ENCODE data around the gene NXNL1.

Gene NXNL1

DNA sequence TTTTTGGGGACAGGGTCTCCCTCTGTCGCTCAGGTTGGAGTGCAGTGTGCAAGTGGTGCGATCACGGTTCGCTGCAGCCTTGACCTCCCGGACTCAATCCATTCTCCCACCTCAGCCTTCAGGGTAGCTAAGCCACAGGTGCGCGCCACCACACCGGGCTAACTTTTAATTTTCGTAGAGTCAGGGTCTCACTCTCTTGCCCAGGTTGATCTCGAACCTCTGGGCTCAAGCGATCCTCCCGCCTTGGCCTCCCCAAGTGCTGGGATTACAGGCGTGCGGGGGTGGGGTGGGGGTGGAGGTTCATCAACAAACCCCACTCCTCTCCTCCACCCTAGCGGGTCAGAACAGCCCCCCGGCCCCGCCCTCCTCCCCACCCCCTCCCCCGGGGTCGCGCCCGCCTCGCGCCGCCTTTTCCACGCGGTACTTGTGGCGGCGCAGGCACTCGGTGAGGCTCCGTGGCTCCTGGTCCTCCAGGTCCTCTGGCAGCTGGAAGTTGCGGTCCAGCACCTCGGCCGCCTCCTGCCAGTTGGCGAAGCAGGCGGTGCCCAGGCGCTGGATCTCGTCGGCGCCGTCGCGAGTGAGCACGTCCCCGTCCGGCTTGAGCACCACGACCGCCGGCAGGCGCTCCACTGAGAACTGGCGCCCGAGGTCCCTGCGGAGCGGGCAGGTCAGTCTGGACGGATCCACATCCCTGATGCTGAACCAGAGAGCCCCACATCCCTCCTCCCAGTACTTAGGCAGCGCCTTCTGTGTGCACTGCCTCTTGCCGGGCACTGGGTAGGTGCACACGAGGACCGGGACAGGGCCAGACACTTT is 5.2 kb downstream of the NXNL1 start:
- peaks cover 25 to 34% of the 10 kb centered on the region in 2 donors for H3K27me3 ChIP-seq (ENCODE audit: control insufficient read depth in 1 of 2, insufficient read depth in 2 of 2, low read length in 2 of 2)

DNA sequence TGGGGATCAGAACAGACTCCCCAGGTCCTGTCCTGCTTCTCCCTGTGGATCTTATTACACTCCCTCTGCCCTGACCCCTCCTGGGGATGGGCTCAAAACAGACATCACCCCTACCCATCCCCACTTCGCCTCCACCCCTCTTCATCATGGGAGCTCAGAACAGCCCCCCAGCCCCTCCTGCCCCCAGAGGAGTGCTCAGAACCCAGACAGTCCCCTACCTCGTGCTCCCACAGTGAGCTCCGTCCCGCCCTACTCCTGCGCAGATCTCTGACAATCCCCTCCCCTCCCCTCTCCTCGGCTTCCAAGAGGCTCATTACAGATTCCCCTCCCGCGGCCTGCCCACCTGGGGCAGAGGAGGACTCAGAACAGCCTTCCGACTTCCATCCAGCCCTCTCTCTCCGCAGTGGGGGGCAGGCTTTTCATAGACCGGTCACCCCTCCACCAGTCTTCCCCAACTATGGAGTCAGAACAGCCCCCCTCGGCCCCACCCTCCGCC is 6.1 kb downstream of the NXNL1 start:
- no peak overlapping the region for H3K27ac ChIP-seq (ENCODE audit: low read length)
- peaks cover 2% of the 10 kb centered on the region for H3K4me1 ChIP-seq (ENCODE audit: control insufficient read depth, insufficient read depth, low read length)
- H3K4me3 ChIP-seq (ENCODE audit: low read length in 2 of 2) = no peak overlapping the region
- H3K36me3 ChIP-seq (ENCODE audit: control insufficient read depth in 2 of 2, insufficient read depth in 2 of 2, low read length in 2 of 2) = no peaks in the 10 kb centered on the region
- peaks cover 18 to 28% of the 10 kb centered on the region in 2 donors for H3K27me3 ChIP-seq (ENCODE audit: control insufficient read depth in 1 of 2, insufficient read depth in 2 of 2, low read length in 2 of 2)
- peaks cover 0 to 3% of the 10 kb centered on the region in 2 donors for H3K9me3 ChIP-seq (ENCODE audit: control insufficient read depth in 2 of 2, low read length in 2 of 2)
- H3K9ac ChIP-seq (ENCODE audit: low read length in 2 of 2) = no peak overlapping the region

More for the DNA sequence above, 5.2 kb downstream of the NXNL1 start:
- Histone ChIP-seq H3K9ac (ENCODE audit: low read length in 2 of 2) (no peak overlapping the region), H3K27ac (ENCODE audit: low read length) (no peak overlapping the region), H3K36me3 (ENCODE audit: control insufficient read depth in 2 of 2, insufficient read depth in 2 of 2, low read length in 2 of 2) (no peaks in the 10 kb centered on the region), H3K9me3 (ENCODE audit: control insufficient read depth in 2 of 2, low read length in 2 of 2) (peaks cover 0 to 3% of the 10 kb centered on the region in 2 donors), H3K4me1 (ENCODE audit: control insufficient read depth, insufficient read depth, low read length) (peaks cover 2% of the 10 kb centered on the region), H3K4me3 (ENCODE audit: low read length in 2 of 2) (no peak overlapping the region)

- Histone ChIP-seq H3K36me3 (ENCODE audit: control insufficient read depth in 2 of 2, insufficient read depth in 2 of 2, low read length in 2 of 2) (no peaks in the 10 kb centered on the region), H3K27me3 (ENCODE audit: control insufficient read depth in 1 of 2, insufficient read depth in 2 of 2, low read length in 2 of 2) (peaks cover 12 to 22% of the 10 kb centered on the region in 2 donors), H3K9ac (ENCODE audit: low read length in 2 of 2) (no peak overlapping the region), H3K27ac (ENCODE audit: low read length) (no peak overlapping the region), H3K4me1 (ENCODE audit: control insufficient read depth, insufficient read depth, low read length) (peaks cover 9% of the 10 kb centered on the region), H3K4me3 (ENCODE audit: low read length in 2 of 2) (no peak overlapping the region), H3K9me3 (ENCODE audit: control insufficient read depth in 2 of 2, low read length in 2 of 2) (peaks cover 0 to 3% of the 10 kb centered on the region in 2 donors)
Observed at GRCh38 chr19:17451820-17452219, 8.9 kb downstream of the NXNL1 start.

DNA sequence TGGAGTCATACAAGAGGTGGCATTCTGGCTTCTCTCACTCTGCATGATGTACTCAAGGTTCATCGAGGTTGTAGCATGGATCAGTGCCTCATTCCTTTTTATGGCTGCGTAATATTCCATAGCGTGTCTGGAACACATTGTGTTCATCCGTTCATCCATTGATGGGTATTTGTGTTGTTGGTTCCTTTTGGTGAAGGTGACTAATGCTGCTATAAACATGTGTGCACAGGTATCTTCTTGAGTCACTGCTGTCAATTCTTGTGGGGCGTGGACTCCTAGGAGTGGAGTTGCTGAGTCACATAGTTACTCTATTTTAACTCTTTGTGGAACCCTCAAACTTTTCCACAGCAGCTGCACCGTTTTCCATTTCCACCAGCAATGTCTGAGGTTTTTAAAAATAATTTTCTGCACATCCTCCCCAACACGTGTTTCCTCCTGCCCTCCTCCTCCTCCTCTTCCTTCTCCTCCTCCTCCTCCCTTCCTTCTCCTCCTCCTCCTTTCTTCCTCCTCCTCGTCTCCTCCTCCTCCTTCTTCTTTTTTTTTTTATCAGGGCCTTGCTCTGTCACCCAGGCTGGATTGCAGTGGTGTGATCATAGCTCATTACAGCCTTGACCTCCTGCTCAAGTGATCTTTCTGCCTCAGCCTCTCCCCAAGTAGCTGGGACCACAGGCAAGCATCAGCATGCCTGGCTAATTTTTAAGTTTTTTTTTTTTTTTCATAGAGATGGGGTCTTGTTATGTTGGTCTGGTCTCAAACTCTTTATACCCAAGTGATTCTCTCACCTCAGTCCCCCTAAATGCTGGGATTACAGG is 10.3 kb downstream of the NXNL1 start:
- Histone ChIP-seq H3K27ac (ENCODE audit: low read length) (no peak overlapping the region), H3K4me1 (ENCODE audit: control insufficient read depth, insufficient read depth, low read length) (peaks cover 9% of the 10 kb centered on the region), H3K36me3 (ENCODE audit: control insufficient read depth in 2 of 2, insufficient read depth in 2 of 2, low read length in 2 of 2) (no peaks in the 10 kb centered on the region), H3K27me3 (ENCODE audit: control insufficient read depth in 1 of 2, insufficient read depth in 2 of 2, low read length in 2 of 2) (peaks cover 8 to 11% of the 10 kb centered on the region in 2 donors), H3K9ac (ENCODE audit: low read length in 2 of 2) (no peak overlapping the region), H3K4me3 (ENCODE audit: low read length in 2 of 2) (no peak overlapping the region), H3K9me3 (ENCODE audit: control insufficient read depth in 2 of 2, low read length in 2 of 2) (peaks cover 0 to 3% of the 10 kb centered on the region in 2 donors)

- H3K4me1 ChIP-seq (ENCODE audit: control insufficient read depth, insufficient read depth, low read length) = peaks cover 7% of the 10 kb centered on the region
- H3K4me3 ChIP-seq (ENCODE audit: low read length in 2 of 2) = peak within 1 kb of the TSS; percentile 49 to 65
- no peak within 1 kb of the TSS for H3K9ac ChIP-seq (ENCODE audit: low read length in 2 of 2)
Observed at GRCh38 chr19:17448131-17448967, 12.4 kb downstream of the NXNL1 start, which contains the start of gene TMEM221. Gene TMEM221 (minus strand): TSS chr19:17448668. CDS start chr19:17448462, 206 bp downstream.

DNA sequence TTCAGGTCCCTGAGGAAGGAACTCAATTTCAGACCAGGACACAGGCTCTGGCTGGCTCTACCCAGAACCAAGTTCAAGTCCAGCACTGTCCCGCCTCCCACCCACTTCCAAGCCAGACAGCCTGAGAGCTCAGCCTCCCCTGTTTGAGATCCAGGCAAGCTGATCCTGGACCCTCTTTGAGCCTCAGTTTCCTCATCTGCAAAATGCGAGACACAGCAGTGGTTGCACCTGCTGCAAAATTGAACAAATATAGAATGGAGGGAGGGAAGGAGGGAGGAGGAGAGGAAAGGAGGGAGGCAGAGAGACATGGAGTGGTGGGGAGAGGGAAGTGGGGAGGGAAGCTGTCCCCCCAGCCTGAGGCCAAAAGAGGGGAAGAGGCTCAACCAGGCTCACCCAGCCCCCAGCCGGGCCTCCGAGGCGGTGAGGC is 13.0 kb downstream of the NXNL1 start:
- H3K36me3 ChIP-seq (ENCODE audit: control insufficient read depth in 2 of 2, insufficient read depth in 2 of 2, low read length in 2 of 2) = no peaks in the 10 kb centered on the region
- peaks cover 7% of the 10 kb centered on the region for H3K4me1 ChIP-seq (ENCODE audit: control insufficient read depth, insufficient read depth, low read length)
- no peak overlapping the region for H3K27ac ChIP-seq (ENCODE audit: low read length)
- no peaks in the 10 kb centered on the region for H3K9me3 ChIP-seq (ENCODE audit: control insufficient read depth in 2 of 2, low read length in 2 of 2)
- H3K4me3 ChIP-seq (ENCODE audit: low read length in 2 of 2) = peak overlapping the region in 1 of 2 donors; percentile 65
- H3K27me3 ChIP-seq (ENCODE audit: control insufficient read depth in 1 of 2, insufficient read depth in 2 of 2, low read length in 2 of 2) = no peaks in the 10 kb centered on the region
- no peak overlapping the region for H3K9ac ChIP-seq (ENCODE audit: low read length in 2 of 2)

More at GRCh38 chr19:17448131-17448967, 12.4 kb downstream of the NXNL1 start, which contains the start of gene TMEM221:
- no peak within 1 kb of the TSS for H3K27ac ChIP-seq (ENCODE audit: low read length)
- H3K9me3 ChIP-seq (ENCODE audit: control insufficient read depth in 2 of 2, low read length in 2 of 2) = peaks cover 0 to 2% of the 10 kb centered on the region in 2 donors
- peaks cover 0 to 2% of the 10 kb centered on the region in 2 donors for H3K27me3 ChIP-seq (ENCODE audit: control insufficient read depth in 1 of 2, insufficient read depth in 2 of 2, low read length in 2 of 2)
- H3K36me3 ChIP-seq (ENCODE audit: control insufficient read depth in 2 of 2, insufficient read depth in 2 of 2, low read length in 2 of 2) = no peaks in the 10 kb centered on the region

DNA sequence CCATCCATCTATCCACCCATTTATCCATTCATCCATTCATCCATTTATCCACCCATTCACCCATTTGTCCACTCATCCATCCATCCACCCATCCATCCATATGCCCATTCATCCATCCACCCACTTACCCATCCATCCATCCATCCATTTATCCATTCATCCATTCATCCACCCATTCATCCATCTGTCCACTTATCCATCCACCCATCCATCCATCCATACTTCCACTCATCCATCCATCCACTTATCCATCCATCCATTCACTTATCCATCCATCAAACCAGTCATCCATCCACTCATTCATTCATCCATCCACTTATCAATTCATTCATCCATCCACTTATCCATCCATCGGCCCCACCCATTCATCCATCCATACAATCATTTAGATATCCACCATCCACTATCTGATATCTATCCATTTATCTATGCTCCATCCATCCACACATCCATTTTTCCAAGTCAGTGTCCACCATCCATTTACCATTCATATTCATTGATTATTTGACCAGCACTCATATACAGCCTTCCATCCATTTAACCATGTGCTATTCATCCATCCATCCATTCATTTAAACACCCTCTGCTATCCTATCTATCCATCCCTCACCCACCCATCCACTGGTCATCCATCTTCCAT is 15.1 kb downstream of the NXNL1 start:
- H3K4me1 ChIP-seq (ENCODE audit: control insufficient read depth, insufficient read depth, low read length) = peaks cover 7% of the 10 kb centered on the region
- H3K27me3 ChIP-seq (ENCODE audit: control insufficient read depth in 1 of 2, insufficient read depth in 2 of 2, low read length in 2 of 2) = no peaks in the 10 kb centered on the region
- no peak overlapping the region for H3K9ac ChIP-seq (ENCODE audit: low read length in 2 of 2)
- peaks cover 0 to 4% of the 10 kb centered on the region in 2 donors for H3K9me3 ChIP-seq (ENCODE audit: control insufficient read depth in 2 of 2, low read length in 2 of 2)
- no peaks in the 10 kb centered on the region for H3K36me3 ChIP-seq (ENCODE audit: control insufficient read depth in 2 of 2, insufficient read depth in 2 of 2, low read length in 2 of 2)
- no peak overlapping the region for H3K27ac ChIP-seq (ENCODE audit: low read length)
- H3K4me3 ChIP-seq (ENCODE audit: low read length in 2 of 2) = no peak overlapping the region

DNA sequence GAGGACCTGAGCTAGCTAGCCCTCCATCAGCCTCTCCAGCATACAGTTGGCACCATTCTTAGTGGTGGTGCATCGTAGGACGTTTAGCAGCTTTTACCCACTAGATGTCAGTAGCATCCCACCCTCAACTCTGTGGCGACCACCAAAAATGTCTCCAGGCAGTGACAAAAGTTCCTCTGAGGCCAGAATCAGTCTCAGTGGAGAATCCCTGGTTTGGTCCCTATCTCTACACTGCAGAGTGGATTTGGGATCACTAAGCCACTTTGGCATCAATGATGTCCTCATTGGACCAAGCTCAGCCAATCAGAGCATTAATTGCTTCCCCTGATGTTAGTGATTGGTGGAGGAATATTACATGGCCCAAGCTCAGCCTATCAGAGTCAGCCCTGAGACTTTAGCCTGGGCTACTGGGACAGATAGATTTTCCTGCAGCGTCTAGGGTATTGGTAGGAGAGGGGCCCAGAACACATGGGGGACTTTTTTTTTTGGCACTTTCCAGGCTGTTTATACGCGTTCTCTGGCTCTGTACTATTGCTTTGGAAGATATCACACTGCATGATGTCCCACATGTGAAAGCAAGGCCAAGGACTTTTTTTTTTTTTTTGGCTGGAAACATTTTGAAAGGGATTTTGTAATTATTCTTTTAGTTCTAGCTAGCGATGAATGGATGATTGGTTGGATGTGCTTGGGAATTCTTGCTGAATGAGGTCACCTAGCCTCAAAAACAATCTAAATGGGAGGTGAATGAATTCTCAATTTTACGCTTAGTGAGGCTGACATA is 19.3 kb downstream of the NXNL1 start:
- H3K27ac ChIP-seq (ENCODE audit: low read length) = no peak overlapping the region

DNA sequence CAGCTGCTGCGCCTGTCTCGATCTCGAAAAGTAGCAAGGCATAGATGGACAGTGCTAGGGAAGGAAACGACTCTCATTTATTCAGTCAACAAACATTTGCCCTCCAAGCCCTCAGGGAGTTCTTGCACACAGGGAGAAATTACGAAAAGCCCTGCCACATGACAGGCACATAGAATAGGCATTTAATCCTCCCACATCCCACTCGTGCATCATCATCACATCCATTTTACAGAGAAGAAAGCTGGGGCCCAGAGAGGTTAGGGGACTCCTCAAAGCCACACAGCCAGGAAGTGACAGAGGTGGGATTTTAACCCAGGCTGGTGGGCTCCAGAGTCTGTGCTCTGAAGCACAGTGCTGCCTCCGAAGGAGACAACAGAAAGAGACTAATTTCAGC is 23.9 kb downstream of the NXNL1 start:
- no peaks in the 10 kb centered on the region for H3K4me1 ChIP-seq (ENCODE audit: control insufficient read depth, insufficient read depth, low read length)
- peaks cover 0 to 3% of the 10 kb centered on the region in 2 donors for H3K36me3 ChIP-seq (ENCODE audit: control insufficient read depth in 2 of 2, insufficient read depth in 2 of 2, low read length in 2 of 2)
- no peak overlapping the region for H3K27ac ChIP-seq (ENCODE audit: low read length)
- H3K9ac ChIP-seq (ENCODE audit: low read length in 2 of 2) = no peak overlapping the region
- no peaks in the 10 kb centered on the region for H3K27me3 ChIP-seq (ENCODE audit: control insufficient read depth in 1 of 2, insufficient read depth in 2 of 2, low read length in 2 of 2)
- no peak overlapping the region for H3K4me3 ChIP-seq (ENCODE audit: low read length in 2 of 2)
- peaks cover 0 to 4% of the 10 kb centered on the region in 2 donors for H3K9me3 ChIP-seq (ENCODE audit: control insufficient read depth in 2 of 2, low read length in 2 of 2)

More for the DNA sequence above, 19.3 kb downstream of the NXNL1 start:
- Histone ChIP-seq H3K9me3 (ENCODE audit: control insufficient read depth in 2 of 2, low read length in 2 of 2) (peaks cover 0 to 4% of the 10 kb centered on the region in 2 donors), H3K27me3 (ENCODE audit: control insufficient read depth in 1 of 2, insufficient read depth in 2 of 2, low read length in 2 of 2) (no peaks in the 10 kb centered on the region), H3K36me3 (ENCODE audit: control insufficient read depth in 2 of 2, insufficient read depth in 2 of 2, low read length in 2 of 2) (no peaks in the 10 kb centered on the region), H3K9ac (ENCODE audit: low read length in 2 of 2) (no peak overlapping the region), H3K4me1 (ENCODE audit: control insufficient read depth, insufficient read depth, low read length) (no peaks in the 10 kb centered on the region), H3K4me3 (ENCODE audit: low read length in 2 of 2) (no peak overlapping the region)
